T-helper 17 cell (primary cell): ENCODE measurements around the gene KRTDAP. TPM values are rescaled to one million over a fixed set of nuclear protein-coding genes. Genes with fewer than 3 reads are reported as not detected.
"Not testable (repeated sequence)": the region's sequence is repeated elsewhere in the genome, so short reads cannot be mapped to it uniquely, and the experiment has no call there.

Source experiments
- ATAC-seq: fragments of 150-1000 bp; cut with Tn5 transposase; 2 replicates; pipeline ENCODE4 v1.10.0; 2021; ENCODE audit warnings: mild to moderate bottlenecking, moderate library complexity
- DNase-seq, 3 donors: peaks; one replicate each; pipeline versions ENCODE4 v3.0.0 to v3.0.0-alpha.2; 2020 to 2021
- H3K9me3 ChIP-seq: one replicate; pipeline ENCODE4 v1.7.0; 2013; ENCODE audit warnings: low read length, mild to moderate bottlenecking; ENCODE audit not compliant: control insufficient read depth, poor library complexity, severe bottlenecking
- H3K27ac Mint-ChIP-seq: one replicate; pipeline ENCODE4 v1.8.0; 2022; ENCODE audit warnings: mild to moderate bottlenecking, moderate library complexity, mixed read lengths
- H3K27me3 Mint-ChIP-seq: one replicate; pipeline ENCODE4 v1.8.0; 2022; ENCODE audit warnings: mixed read lengths
- H3K36me3 Mint-ChIP-seq: one replicate; pipeline ENCODE4 v1.8.0; 2022; ENCODE audit warnings: low read depth, mixed read lengths
- H3K4me1 Mint-ChIP-seq: one replicate; pipeline ENCODE4 v1.8.0; 2022; ENCODE audit warnings: mild to moderate bottlenecking, mixed read lengths
- H3K4me3 Mint-ChIP-seq: one replicate; pipeline ENCODE4 v1.8.0; 2022; ENCODE audit warnings: mild to moderate bottlenecking, moderate library complexity, mixed read lengths
- total RNA-seq, 4 donors: library from RNA in 2 of 4; stranded (reverse) in 2 of 4; gene quantifications; one replicate each; pipeline ENCODE4 v1.2.3 and lab custom pipeline; 2022 to 2026

Gene KRTDAP
- total RNA-seq, 2 donors from 2014 or later, result not detected

GRCh38 chr19:35488677-35489076 lies 1.6 kb downstream of the KRTDAP start:
- Mint-ChIP-seq H3K4me3 (no peak overlapping the region), H3K36me3 (no peaks in the 10 kb centered on the region), H3K4me1 (peaks cover 3% of the 10 kb centered on the region), H3K27ac (no peak overlapping the region), H3K27me3 (peaks cover 71% of the 10 kb centered on the region)
- H3K9me3 ChIP-seq, result no peaks in the 10 kb centered on the region
- no peak for ATAC-seq
- DNase-seq, result no peak

DNA sequence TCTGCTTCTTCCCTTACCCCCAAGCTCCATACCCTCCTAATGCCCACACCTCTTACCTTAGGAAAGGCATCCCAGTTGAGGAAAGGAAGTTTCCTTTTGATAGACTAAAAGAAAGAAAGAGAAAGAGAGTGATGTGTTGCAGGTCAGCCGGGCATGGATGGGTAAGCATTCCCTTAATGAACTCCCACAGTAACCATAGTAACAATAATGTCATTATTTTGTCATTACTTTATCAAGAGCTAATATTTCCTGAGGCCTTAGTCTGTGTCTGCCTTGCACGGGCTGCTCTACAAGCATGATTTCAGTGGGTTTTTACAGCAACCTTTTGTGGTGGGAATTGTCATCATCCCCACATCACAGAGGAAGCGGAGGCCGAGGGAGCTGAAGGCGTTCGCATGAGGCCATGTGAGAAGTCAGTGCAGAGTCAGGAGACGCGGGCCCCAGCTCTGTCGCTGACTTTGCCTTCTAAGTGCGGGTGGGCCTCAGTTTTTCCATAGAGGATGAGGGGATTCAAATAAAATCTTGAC lies 2.5 kb downstream of the KRTDAP start:
- ATAC-seq, result no peak
- no peak for DNase-seq
- no peaks in the 10 kb centered on the region for H3K9me3 ChIP-seq
- Mint-ChIP-seq H3K4me3 (no peak overlapping the region), H3K27me3 (peaks cover 63% of the 10 kb centered on the region), H3K4me1 (peaks cover 3% of the 10 kb centered on the region), H3K36me3 (no peaks in the 10 kb centered on the region), H3K27ac (no peak overlapping the region)

DNA sequence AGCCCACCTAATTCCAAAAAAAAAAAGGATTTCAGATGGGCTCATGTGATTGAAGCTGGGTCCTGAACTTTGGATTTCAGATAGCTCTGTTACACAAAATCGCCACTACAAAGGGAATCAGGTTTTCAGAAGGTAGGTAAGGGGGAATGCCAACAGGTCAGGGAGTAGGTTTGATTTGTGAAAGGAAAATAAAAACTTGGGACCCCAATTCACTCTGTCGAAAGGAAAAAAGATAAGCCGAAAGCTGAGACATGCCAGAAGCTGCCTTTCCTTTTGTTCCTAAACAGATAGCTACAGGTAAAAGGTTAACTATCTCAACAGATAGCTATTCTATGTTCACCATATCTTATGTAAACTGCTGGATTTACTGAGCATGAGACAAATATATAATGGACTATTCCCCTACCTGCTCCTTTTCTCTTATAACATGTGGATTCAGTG lies 4.0 kb downstream of the KRTDAP start:
- DNase-seq (no peak), ATAC-seq (no peak)
- H3K27me3 Mint-ChIP-seq, result peaks cover 48% of the 10 kb centered on the region
- no peak overlapping the region for H3K4me3 Mint-ChIP-seq
- peaks cover 3% of the 10 kb centered on the region for H3K4me1 Mint-ChIP-seq
- no peaks in the 10 kb centered on the region for H3K9me3 ChIP-seq
- H3K36me3 Mint-ChIP-seq, result no peaks in the 10 kb centered on the region
- H3K27ac Mint-ChIP-seq, result no peak overlapping the region

DNA sequence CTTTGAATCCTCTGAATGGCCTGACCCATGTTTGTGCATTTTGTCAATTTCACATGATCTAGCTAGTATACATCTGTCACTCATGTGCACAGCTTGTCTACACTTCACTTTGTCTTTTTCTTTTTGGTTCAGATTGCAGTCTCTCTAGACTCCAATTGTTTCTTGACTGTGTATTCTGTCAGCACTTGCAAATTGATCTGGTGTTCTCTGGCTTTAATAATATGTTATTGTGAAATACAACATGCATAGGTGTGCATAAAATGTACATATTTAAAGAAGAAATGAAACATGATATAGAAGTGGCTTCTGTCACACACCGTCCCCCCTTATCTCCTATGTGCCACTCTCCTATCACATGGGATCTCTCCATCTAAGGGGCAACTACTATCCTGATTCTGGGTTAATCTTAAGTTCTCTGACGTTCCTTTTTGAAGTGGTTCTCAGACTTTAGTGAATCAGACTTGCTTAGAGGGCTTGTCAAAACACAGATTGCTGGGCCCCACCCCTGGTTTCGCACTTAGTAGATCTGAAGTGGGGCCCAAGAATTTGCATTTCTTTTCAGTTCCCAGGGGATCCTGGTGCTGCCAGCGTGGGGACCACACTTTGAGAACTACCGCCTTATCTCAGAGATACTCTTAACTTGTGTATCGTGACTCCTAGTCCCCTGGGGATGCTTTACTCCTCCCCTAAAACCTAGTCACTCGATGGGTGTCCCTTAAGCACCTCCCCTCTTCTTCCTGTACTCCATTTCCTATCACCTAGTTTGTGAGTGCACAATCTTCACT lies 5.8 kb downstream of the KRTDAP start:
- DNase-seq (no peak), ATAC-seq (no peak)
- peaks cover 3% of the 10 kb centered on the region for H3K4me1 Mint-ChIP-seq
- H3K9me3 ChIP-seq, result no peaks in the 10 kb centered on the region
- H3K27ac Mint-ChIP-seq, result no peak overlapping the region
- peaks cover 30% of the 10 kb centered on the region for H3K27me3 Mint-ChIP-seq
- no peak overlapping the region for H3K4me3 Mint-ChIP-seq
- H3K36me3 Mint-ChIP-seq, result no peaks in the 10 kb centered on the region

DNA sequence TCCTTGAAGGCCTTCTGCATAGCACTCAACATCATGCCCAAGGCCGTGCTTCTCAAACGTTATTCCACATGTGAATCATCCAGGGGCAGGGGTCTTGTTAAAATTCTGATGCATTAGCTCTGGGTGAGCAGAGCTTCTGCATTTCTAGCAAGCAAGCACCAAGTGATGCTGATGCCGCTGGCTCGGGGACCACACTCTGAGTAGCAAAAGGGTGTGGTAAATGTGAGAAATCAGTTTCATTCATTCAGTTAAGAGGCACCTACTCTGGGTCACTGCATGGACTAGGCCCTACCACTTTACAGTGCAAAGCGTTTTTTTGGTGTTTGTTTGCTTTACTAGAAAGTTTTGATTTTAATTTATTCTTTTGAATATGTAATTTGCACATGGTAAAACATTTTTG lies 7.2 kb downstream of the KRTDAP start:
- Mint-ChIP-seq H3K27me3 (peaks cover 20% of the 10 kb centered on the region), H3K36me3 (no peaks in the 10 kb centered on the region), H3K4me3 (no peak overlapping the region), H3K27ac (no peak overlapping the region), H3K4me1 (peaks cover 3% of the 10 kb centered on the region)
- DNase-seq (no peak), ATAC-seq (no peak)
- no peaks in the 10 kb centered on the region for H3K9me3 ChIP-seq

DNA sequence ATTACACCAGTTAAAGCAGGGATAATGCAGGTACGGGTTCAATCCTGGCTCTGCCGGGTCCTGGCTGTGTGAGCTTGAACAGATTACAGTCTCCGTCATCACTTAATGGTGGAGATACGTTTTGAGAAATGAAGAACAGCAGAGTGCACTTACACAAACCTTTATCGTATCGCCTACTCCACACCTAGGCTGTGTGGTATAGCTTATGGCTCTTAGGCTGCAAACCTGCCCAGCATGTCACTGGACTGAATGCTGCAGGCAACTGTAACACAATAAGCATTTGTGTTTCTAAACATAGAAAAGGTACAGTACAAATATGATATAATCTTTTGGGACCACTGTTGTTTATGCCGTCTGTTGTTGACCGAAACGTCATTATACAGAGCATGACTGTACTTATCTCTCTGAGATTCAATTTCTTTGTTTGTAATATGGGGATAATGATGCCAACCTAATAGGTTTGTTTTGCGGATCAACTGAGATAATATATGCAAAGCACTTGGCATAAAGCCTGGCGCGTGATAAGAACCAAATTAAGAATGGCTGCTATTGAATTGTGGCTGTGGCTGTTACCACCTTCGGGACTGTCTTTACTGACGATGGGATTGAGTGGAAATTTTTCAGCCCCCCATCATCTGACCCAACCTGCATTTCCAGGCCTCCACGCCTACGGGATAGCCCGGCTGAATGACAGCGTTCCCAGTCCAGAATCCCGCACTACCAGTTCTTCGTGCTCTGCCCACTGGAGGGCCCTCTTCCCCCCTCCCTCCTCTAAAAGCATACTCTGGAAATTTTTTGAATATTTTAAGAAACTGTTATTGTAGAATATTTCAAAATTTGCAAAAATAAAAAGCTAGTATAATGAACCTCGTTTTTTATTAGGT lies 11.2 kb downstream of the KRTDAP start:
- no peak for ATAC-seq
- Mint-ChIP-seq H3K27ac (no peak overlapping the region), H3K4me3 (no peak overlapping the region), H3K4me1 (peaks cover 6% of the 10 kb centered on the region), H3K36me3 (no peaks in the 10 kb centered on the region), H3K27me3 (peaks cover 18% of the 10 kb centered on the region)
- no peaks in the 10 kb centered on the region for H3K9me3 ChIP-seq
- no peak for DNase-seq

- H3K27ac Mint-ChIP-seq, result no peak overlapping the region
- H3K4me1 Mint-ChIP-seq, result peaks cover 6% of the 10 kb centered on the region
- ATAC-seq, result no peak
- no peaks in the 10 kb centered on the region for H3K36me3 Mint-ChIP-seq
- H3K4me3 Mint-ChIP-seq, result no peak overlapping the region
- no peaks in the 10 kb centered on the region for H3K9me3 ChIP-seq
- DNase-seq, result no peak
- H3K27me3 Mint-ChIP-seq, result peaks cover 19% of the 10 kb centered on the region
Observed at GRCh38 chr19:35476149-35476548, 14.1 kb downstream of the KRTDAP start.

DNA sequence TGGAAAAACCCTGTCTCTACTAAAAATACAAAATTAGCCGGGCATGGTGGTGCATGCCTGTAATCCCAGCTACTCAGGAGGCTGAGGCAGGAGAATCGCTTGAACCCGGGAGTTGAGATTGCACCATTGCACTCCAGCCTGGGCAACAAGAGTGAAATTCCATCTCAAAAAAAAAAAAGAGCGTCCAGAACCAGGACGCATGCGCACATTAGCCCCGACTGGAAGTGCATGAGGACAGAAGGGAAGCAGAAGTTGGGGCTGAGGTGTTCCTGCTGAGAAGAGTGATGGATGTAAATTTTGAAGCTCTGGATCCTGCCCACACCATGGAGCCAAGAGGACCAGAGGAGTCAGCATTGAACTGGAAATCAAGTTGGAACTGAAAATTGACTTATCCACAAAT lies 15.7 kb downstream of the KRTDAP start:
- not testable (repeated sequence) for ATAC-seq, H3K9me3 ChIP-seq, H3K4me3 Mint-ChIP-seq, H3K27ac Mint-ChIP-seq, H3K36me3 Mint-ChIP-seq, DNase-seq, H3K4me1 Mint-ChIP-seq
- H3K27me3 Mint-ChIP-seq, result peaks cover 19% of the 10 kb centered on the region

DNA sequence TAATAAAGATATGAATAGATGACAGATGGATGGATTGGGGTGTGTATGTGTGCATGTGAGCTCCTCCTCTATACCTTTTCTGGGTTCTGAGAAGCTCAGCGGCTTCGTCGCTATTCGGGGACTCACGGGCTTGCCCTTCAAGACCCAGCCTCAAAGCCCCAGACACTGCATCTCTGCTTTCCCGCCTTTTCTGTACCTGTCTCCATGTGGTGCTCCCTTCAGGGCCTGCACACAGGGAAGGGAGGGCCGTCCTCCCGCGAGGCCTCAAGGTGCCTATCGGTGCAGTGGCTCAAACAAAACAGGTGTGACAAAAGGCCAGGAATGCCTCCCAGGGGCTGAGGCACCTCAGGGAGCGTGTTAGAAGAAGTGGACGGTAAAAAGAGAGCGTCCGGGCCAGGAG lies 16.2 kb downstream of the KRTDAP start:
- Mint-ChIP-seq H3K4me3 (no peak overlapping the region), H3K4me1 (peaks cover 6% of the 10 kb centered on the region), H3K36me3 (no peaks in the 10 kb centered on the region), H3K27ac (no peak overlapping the region), H3K27me3 (peaks cover 19% of the 10 kb centered on the region)
- DNase-seq (no peak), ATAC-seq (no peak)
- H3K9me3 ChIP-seq, result no peaks in the 10 kb centered on the region

DNA sequence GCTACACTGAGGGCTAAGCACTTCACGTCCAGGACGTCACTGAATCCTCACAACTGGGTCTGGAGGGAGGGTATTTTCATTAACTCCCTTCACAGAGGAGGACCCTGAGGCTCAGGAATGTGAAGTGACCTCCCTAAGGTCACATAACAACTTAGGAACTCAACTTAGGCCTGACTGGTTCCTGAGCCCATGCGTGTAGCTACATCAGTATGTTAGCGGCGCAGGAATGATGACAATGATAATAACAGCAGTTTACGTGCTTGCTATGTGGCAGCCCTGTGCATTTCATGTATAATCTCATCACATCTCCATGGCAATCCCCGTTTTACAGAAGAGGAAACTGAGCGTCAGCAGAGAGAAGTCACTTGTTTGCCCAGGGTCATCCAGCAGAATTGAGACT lies 18.3 kb downstream of the KRTDAP start:
- ATAC-seq, result no peak
- H3K9me3 ChIP-seq, result no peaks in the 10 kb centered on the region
- no peaks in the 10 kb centered on the region for H3K36me3 Mint-ChIP-seq
- peaks cover 19% of the 10 kb centered on the region for H3K27me3 Mint-ChIP-seq
- no peak for DNase-seq
- H3K4me1 Mint-ChIP-seq, result peaks cover 6% of the 10 kb centered on the region
- H3K27ac Mint-ChIP-seq, result no peak overlapping the region
- no peak overlapping the region for H3K4me3 Mint-ChIP-seq

DNA sequence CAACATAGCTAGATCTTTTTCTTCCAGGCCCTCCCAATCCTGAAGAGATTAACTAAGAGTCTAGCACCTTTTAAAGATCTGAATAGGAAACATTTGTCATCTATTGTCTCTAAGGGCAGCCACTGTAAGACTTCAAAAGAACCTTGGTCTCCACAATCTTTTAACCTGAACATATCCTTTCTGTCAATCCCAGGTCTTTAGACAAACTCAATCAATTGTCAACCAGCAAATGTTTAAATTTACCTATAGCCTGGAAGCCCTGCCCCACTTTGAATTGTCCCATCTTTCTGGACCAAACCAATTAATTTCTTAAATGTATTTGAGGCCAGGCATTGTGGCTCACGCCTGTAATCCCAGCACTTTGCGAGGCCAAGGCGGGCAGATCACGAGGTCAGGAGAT lies 19.2 kb downstream of the KRTDAP start:
- not testable (repeated sequence) for DNase-seq, H3K27ac Mint-ChIP-seq, H3K4me3 Mint-ChIP-seq, ATAC-seq, H3K36me3 Mint-ChIP-seq, H3K4me1 Mint-ChIP-seq, H3K9me3 ChIP-seq
- peaks cover 12% of the 10 kb centered on the region for H3K27me3 Mint-ChIP-seq

GRCh38 chr19:35470128-35470527 lies 20.1 kb downstream of the KRTDAP start:
- no peak for ATAC-seq
- Mint-ChIP-seq H3K36me3 (peaks cover 3% of the 10 kb centered on the region), H3K27ac (no peak overlapping the region)

GRCh38 chr19:35468637-35469036 lies 21.6 kb downstream of the KRTDAP start:
- no peak overlapping the region for H3K27ac Mint-ChIP-seq
- H3K27me3 Mint-ChIP-seq, result no peaks in the 10 kb centered on the region
- H3K9me3 ChIP-seq, result no peaks in the 10 kb centered on the region
- ATAC-seq (peak; percentile 100), DNase-seq (peak; percentile 43 to 56 (median 50))
- H3K4me3 Mint-ChIP-seq, result no peak overlapping the region
- H3K36me3 Mint-ChIP-seq, result peaks cover 3% of the 10 kb centered on the region
- H3K4me1 Mint-ChIP-seq, result peaks cover 10% of the 10 kb centered on the region

More at GRCh38 chr19:35470128-35470527, 20.1 kb downstream of the KRTDAP start:
- Mint-ChIP-seq H3K4me1 (peaks cover 6% of the 10 kb centered on the region), H3K4me3 (no peak overlapping the region), H3K27me3 (peaks cover 6% of the 10 kb centered on the region)
- H3K9me3 ChIP-seq, result no peaks in the 10 kb centered on the region
- no peak for DNase-seq
